ENCODE results near the gene MYO18B. TPM values are rescaled to one million over a fixed set of nuclear protein-coding genes. Genes with fewer than 3 reads are reported as not detected.

Gene MYO18B
- polyA plus RNA-seq, 1 donor (not counting 4 experiments of a cell fraction or from before 2014, with no cell fraction given): not detected

GRCh38 chr22:25890651-25891050, 148.7 kb downstream of the MYO18B start:
- Histone ChIP-seq H3K27me3 (ENCODE audit: control insufficient read depth, extremely low read depth, insufficient read depth, low read length) (no peaks in the 10 kb centered on the region), H3K27ac (ENCODE audit: control insufficient read depth, insufficient read depth, low read length) (no peak overlapping the region), H4K20me1 (ENCODE audit: control insufficient read depth, extremely low read depth, insufficient read depth, low read length) (no peaks in the 10 kb centered on the region), H3K9me1 (ENCODE audit: control insufficient read depth, extremely low read depth, insufficient read depth, low read length) (no peaks in the 10 kb centered on the region), H3K9ac (ENCODE audit: control insufficient read depth, extremely low read depth, insufficient read depth, low read length) (no peak overlapping the region), H3K4me2 (ENCODE audit: control insufficient read depth, extremely low read depth, insufficient read depth, low read depth, low read length) (no peak overlapping the region), H3K9me3 (ENCODE audit: control insufficient read depth, low read depth, low read length) (no peaks in the 10 kb centered on the region), H3K36me3 (ENCODE audit: control insufficient read depth in 2 of 2, extremely low read depth in 1 of 2, insufficient read depth in 2 of 2, low read length in 2 of 2) (no peaks in the 10 kb centered on the region), H3K79me2 (ENCODE audit: control insufficient read depth, insufficient read depth, low read length) (no peaks in the 10 kb centered on the region), H3K4me1 (ENCODE audit: control insufficient read depth, extremely low read depth, insufficient read depth, low read length) (no peaks in the 10 kb centered on the region), H2AFZ (ENCODE audit: control insufficient read depth, low read length) (no peak overlapping the region), H3K4me3 (ENCODE audit: control insufficient read depth in 2 of 3, extremely low read depth in 1 of 3, insufficient read depth in 2 of 3, low read depth in 1 of 3, low read length in 3 of 3) (no peak overlapping the region)
- dilution Hi-C loops (cut with MboI; ENCODE audit: extremely low pct_ligation_motif_present, low sequenced_read_pairs): no loop called here
- FAIRE-seq (no peak), DNase-seq (ENCODE audit: low read depth, low spot score) (no peak)
- TF ChIP-seq CTCF (optimal IDR thresholded peaks at IDR 0.05 in 1 of 3, IDR thresholded peaks at IDR 0.05 in 1 of 3, conservative IDR thresholded peaks at IDR 0.05 in 1 of 3; ENCODE audit: extremely low read depth in 1 of 3, insufficient read depth in 2 of 3, low read length in 3 of 3) (no peak), EZH2 (IDR thresholded peaks at IDR 0.05; ENCODE audit: low read length) (no peak)

GRCh38 chr22:25892678-25893077, 150.7 kb downstream of the MYO18B start:
- no peaks in the 10 kb centered on the region for H3K4me1 ChIP-seq (ENCODE audit: control insufficient read depth, extremely low read depth, insufficient read depth, low read length)
- no peak for FAIRE-seq
- no peaks in the 10 kb centered on the region for H4K20me1 ChIP-seq (ENCODE audit: control insufficient read depth, extremely low read depth, insufficient read depth, low read length)
- H3K9me3 ChIP-seq (ENCODE audit: control insufficient read depth, low read depth, low read length): no peaks in the 10 kb centered on the region
- no peak overlapping the region for H3K4me2 ChIP-seq (ENCODE audit: control insufficient read depth, extremely low read depth, insufficient read depth, low read depth, low read length)
- H2AFZ ChIP-seq (ENCODE audit: control insufficient read depth, low read length): no peak overlapping the region
- no peak overlapping the region for H3K4me3 ChIP-seq (ENCODE audit: control insufficient read depth in 2 of 3, extremely low read depth in 1 of 3, insufficient read depth in 2 of 3, low read depth in 1 of 3, low read length in 3 of 3)
- no peaks in the 10 kb centered on the region for H3K79me2 ChIP-seq (ENCODE audit: control insufficient read depth, insufficient read depth, low read length)
- H3K9ac ChIP-seq (ENCODE audit: control insufficient read depth, extremely low read depth, insufficient read depth, low read length): no peak overlapping the region
- dilution Hi-C loops (cut with MboI; ENCODE audit: extremely low pct_ligation_motif_present, low sequenced_read_pairs): no loop called here
- TF ChIP-seq EZH2 (IDR thresholded peaks at IDR 0.05; ENCODE audit: low read length): no peak
- no peak for TF ChIP-seq CTCF (optimal IDR thresholded peaks at IDR 0.05 in 1 of 3, IDR thresholded peaks at IDR 0.05 in 1 of 3, conservative IDR thresholded peaks at IDR 0.05 in 1 of 3; ENCODE audit: extremely low read depth in 1 of 3, insufficient read depth in 2 of 3, low read length in 3 of 3)
- no peaks in the 10 kb centered on the region for H3K36me3 ChIP-seq (ENCODE audit: control insufficient read depth in 2 of 2, extremely low read depth in 1 of 2, insufficient read depth in 2 of 2, low read length in 2 of 2)
- no peak for DNase-seq (ENCODE audit: low read depth, low spot score)
- no peaks in the 10 kb centered on the region for H3K9me1 ChIP-seq (ENCODE audit: control insufficient read depth, extremely low read depth, insufficient read depth, low read length)
- H3K27me3 ChIP-seq (ENCODE audit: control insufficient read depth, extremely low read depth, insufficient read depth, low read length): no peaks in the 10 kb centered on the region
- H3K27ac ChIP-seq (ENCODE audit: control insufficient read depth, insufficient read depth, low read length): no peak overlapping the region

All from keratinocyte (primary cell).